NT2/D1 (cell line): ENCODE results near the gene SGCA.

Source experiments
- DNase-seq: peaks from one replicate; pipeline ENCODE4 v3.0.0-alpha.2; 2011; ENCODE audit warnings: low read depth, low spot score
- H3K27me3 ChIP-seq: 2 replicates; pipeline ENCODE4 v1.6.0; 2011; ENCODE audit warnings: mild to moderate bottlenecking; ENCODE audit not compliant: insufficient read length, insufficient read depth
- H3K36me3 ChIP-seq: 2 replicates; pipeline ENCODE4 v1.6.1; 2011; ENCODE audit warnings: mild to moderate bottlenecking, low read length, mixed read lengths; ENCODE audit not compliant: insufficient read depth, insufficient read length
- H3K4me1 ChIP-seq: 2 replicates; pipeline ENCODE4 v1.5.1; 2011; ENCODE audit not compliant: insufficient read depth, insufficient read length
- H3K4me3 ChIP-seq: 2 replicates; pipeline ENCODE4 v1.5.1; 2011; ENCODE audit warnings: low read depth; ENCODE audit not compliant: insufficient read length
- H3K9ac ChIP-seq: 2 replicates; pipeline ENCODE4 v1.6.0; 2011; ENCODE audit warnings: low read depth; ENCODE audit not compliant: insufficient read length
- H3K9me3 ChIP-seq: 2 replicates; pipeline ENCODE4 v1.5.1; 2011; ENCODE audit warnings: mild to moderate bottlenecking, low read length; ENCODE audit not compliant: insufficient read depth
- SUZ12 ChIP-seq: IDR thresholded peaks from 2 replicates; pipeline ENCODE4 v1.6.1; 2011; ENCODE audit not compliant: insufficient read length, insufficient read depth; ENCODE audit errors: extremely low read depth
- YY1 ChIP-seq: IDR thresholded peaks from 2 replicates; pipeline ENCODE4 v1.6.1; 2011; ENCODE audit not compliant: insufficient read length, insufficient read depth
- ZNF274 ChIP-seq: IDR thresholded peaks from 2 replicates; pipeline ENCODE4 v1.6.1; 2011; ENCODE audit warnings: mild to moderate bottlenecking, low read depth, low read length

The SGCA gene

GRCh38 chr17:50211249-50212120 lies 45.7 kb downstream of the SGCA start:
- no peak for TF ChIP-seq YY1
- no peak for TF ChIP-seq ZNF274
- no peak for TF ChIP-seq SUZ12
- Histone ChIP-seq H3K9me3 (no peaks in the 10 kb centered on the region), H3K4me3 (peak overlapping the region; percentile 27), H3K4me1 (peaks cover 31% of the 10 kb centered on the region), H3K36me3 (no peaks in the 10 kb centered on the region), H3K9ac (peak overlapping the region; percentile 79), H3K27me3 (no peaks in the 10 kb centered on the region)
- no peak for DNase-seq

- Histone ChIP-seq H3K36me3 (no peaks in the 10 kb centered on the region), H3K4me3 (no peak overlapping the region), H3K27me3 (no peaks in the 10 kb centered on the region), H3K9ac (no peak overlapping the region), H3K9me3 (no peaks in the 10 kb centered on the region), H3K4me1 (peaks cover 31% of the 10 kb centered on the region)
- no peak for DNase-seq
- no peak for TF ChIP-seq YY1
- TF ChIP-seq ZNF274, result no peak
- TF ChIP-seq SUZ12, result no peak
Measured at GRCh38 chr17:50212121-50212843, 46.5 kb downstream of the SGCA start.

DNA sequence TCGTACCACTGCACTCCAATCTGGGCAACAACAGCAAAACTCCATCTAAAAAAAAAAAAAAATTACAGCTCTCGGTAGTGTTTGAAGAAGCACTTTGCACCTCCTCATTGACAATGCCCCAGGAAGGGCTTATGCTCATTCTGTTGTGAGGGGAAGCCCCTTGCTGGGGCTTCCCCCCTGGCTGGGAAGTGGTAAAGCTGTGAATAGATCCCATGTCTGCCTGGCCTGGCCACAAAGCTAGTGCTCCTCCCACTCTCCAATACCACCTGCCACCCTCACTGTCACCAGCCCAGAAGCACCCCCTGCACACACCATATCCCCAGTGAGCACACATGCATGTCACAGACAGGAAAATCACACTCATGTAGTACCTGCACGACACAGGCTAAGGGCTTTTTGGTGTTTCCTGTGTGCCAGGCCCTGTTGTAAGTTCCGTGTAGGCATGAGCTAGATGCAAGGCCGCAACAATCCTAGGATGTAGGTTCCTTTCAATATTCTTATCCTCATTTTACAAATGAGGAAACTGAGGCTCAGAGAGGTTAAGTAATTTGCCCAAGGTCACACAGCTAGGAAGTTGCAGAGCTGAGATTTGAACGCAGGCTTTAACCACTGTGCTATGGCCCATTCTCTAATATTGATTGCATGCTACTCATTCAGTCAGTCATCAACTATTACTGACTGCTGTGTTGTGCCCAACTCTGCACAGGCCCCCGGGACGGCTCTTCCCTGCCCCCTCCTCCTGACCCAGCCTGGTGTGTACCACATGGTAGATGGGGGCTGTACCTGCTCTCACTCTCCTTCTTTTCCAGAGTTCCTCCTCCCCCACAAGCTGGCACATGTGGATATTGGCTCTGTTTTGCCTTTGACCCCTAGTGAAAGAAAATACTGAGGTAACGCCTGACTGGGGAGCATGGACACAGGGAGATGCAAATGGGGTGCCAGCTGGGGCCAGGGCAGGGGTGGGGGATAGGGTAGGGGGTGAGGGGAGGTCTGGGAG lies 47.5 kb downstream of the SGCA start:
- Histone ChIP-seq H3K36me3 (no peaks in the 10 kb centered on the region), H3K4me1 (peaks cover 27% of the 10 kb centered on the region), H3K9ac (no peak overlapping the region), H3K27me3 (no peaks in the 10 kb centered on the region), H3K9me3 (no peaks in the 10 kb centered on the region), H3K4me3 (no peak overlapping the region)
- no peak for DNase-seq
- no peak for TF ChIP-seq YY1

- DNase-seq, result no peak
- Histone ChIP-seq H3K9me3 (no peaks in the 10 kb centered on the region), H3K36me3 (no peaks in the 10 kb centered on the region), H3K27me3 (no peaks in the 10 kb centered on the region), H3K9ac (no peak overlapping the region), H3K4me1 (peaks cover 13% of the 10 kb centered on the region), H3K4me3 (no peak overlapping the region)
- TF ChIP-seq SUZ12 (no peak), YY1 (no peak), ZNF274 (no peak)
Measured at GRCh38 chr17:50214976-50215760, 49.4 kb downstream of the SGCA start.

GRCh38 chr17:50217591-50217990 lies 51.8 kb downstream of the SGCA start:
- no peaks in the 10 kb centered on the region for H3K9me3 ChIP-seq
- no peak overlapping the region for H3K4me3 ChIP-seq
- H3K27me3 ChIP-seq, result no peaks in the 10 kb centered on the region
- no peak for TF ChIP-seq SUZ12
- no peak for TF ChIP-seq YY1
- no peak for TF ChIP-seq ZNF274
- peaks cover 10% of the 10 kb centered on the region for H3K4me1 ChIP-seq
- no peak overlapping the region for H3K9ac ChIP-seq
- no peaks in the 10 kb centered on the region for H3K36me3 ChIP-seq
- no peak for DNase-seq

DNA sequence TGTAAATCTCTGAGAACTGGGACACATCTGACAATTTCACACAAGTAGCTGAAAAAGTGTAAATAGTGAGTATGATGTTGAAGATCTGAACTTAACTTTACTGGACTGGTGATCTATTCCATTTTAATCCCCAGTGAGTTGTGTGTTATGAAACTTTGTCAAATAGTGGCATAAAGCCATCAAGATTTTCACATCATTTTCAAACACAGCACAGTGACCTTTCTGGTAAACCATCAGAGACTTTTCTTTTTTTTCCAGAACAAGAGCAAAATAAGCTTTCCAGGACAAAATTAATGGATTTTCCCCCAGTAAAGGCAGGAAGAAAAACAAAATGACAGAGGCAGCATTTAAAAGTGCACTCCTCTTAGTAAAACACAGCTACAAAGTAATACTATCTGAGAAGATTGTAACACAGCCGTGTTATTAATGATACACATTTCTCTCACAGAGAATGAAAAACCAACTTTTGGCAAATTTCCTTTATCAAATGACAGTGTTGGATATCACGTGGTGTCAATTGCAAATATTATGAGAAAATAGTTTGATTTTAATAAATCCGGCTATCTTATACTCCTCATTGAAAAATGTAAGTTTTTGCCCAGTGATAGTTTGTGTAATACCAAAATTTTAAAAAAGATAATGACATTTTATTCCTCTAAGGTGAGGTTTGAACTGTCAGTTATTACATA lies 52.4 kb downstream of the SGCA start:
- Histone ChIP-seq H3K4me3 (no peak overlapping the region), H3K9ac (no peak overlapping the region), H3K36me3 (no peaks in the 10 kb centered on the region), H3K27me3 (no peaks in the 10 kb centered on the region), H3K4me1 (peaks cover 8% of the 10 kb centered on the region), H3K9me3 (no peaks in the 10 kb centered on the region)
- TF ChIP-seq ZNF274 (no peak), SUZ12 (no peak), YY1 (no peak)
- DNase-seq, result no peak
